AG09319 (cell line): ENCODE data around the gene MEOX2.

Source experiments
- DNase-seq: peaks from one replicate; pipeline ENCODE4 v3.0.0-alpha.2; 2010; ENCODE audit warnings: low read depth; ENCODE audit errors: extremely low read depth
- TF ChIP-seq, protein P1 (sequence below): IDR thresholded peaks from 2 replicates; pipeline ENCODE4 v1.5.1; 2011; ENCODE audit warnings: low read depth, mild to moderate bottlenecking, inconsistent platforms, low read length, moderate library complexity

The MEOX2 gene

DNA sequence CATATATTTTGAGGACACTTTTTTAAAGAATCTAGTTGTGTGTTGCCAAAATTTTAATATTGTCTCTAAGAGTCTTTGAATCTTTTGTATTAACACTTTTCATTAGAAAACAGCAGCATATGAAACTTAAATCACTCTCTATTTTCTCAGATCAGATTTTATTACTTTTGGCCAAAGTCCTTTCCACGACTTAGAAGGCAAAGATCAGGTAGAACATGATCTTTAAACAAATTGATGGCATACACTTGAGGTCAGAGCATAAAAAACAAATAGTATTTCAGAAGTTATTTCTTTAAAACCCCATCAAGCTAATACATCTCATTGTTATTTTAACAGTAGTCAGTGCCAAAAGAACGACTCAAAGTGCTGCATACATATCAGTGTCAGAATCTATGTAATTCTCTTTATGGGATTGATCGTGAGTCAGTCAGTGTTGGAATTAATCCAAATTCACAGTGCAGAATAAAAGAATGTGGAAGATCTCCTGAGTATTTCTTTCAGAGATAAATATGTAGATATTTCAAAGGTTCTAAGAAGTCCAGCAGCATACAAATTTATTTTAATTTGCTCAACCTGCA lies 115.1 kb downstream of the MEOX2 start:
- TF ChIP-seq, protein P1, sequence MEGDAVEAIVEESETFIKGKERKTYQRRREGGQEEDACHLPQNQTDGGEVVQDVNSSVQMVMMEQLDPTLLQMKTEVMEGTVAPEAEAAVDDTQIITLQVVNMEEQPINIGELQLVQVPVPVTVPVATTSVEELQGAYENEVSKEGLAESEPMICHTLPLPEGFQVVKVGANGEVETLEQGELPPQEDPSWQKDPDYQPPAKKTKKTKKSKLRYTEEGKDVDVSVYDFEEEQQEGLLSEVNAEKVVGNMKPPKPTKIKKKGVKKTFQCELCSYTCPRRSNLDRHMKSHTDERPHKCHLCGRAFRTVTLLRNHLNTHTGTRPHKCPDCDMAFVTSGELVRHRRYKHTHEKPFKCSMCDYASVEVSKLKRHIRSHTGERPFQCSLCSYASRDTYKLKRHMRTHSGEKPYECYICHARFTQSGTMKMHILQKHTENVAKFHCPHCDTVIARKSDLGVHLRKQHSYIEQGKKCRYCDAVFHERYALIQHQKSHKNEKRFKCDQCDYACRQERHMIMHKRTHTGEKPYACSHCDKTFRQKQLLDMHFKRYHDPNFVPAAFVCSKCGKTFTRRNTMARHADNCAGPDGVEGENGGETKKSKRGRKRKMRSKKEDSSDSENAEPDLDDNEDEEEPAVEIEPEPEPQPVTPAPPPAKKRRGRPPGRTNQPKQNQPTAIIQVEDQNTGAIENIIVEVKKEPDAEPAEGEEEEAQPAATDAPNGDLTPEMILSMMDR = no peak
- no peak for DNase-seq

DNA sequence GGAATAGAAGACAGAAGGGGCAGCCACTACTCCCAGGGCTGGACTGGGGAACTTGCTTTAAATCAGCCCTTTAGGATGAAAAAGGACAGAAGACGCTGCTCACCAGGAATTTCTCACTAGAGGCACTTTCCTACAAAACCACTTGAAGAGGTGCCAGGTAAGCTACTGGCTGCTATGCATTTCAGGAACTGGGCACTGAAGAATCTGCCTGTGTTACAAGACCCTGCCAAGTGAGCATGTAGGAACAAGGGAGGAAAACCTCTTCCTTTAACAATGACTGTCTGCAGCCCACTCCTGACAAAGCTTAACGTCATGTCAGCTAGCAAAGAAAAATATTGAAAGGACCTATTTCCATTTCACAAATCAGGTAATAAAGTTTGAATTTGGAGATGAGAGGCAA lies 118.8 kb downstream of the MEOX2 start:
- no peak for DNase-seq
- TF ChIP-seq, protein P1 = no peak

DNA sequence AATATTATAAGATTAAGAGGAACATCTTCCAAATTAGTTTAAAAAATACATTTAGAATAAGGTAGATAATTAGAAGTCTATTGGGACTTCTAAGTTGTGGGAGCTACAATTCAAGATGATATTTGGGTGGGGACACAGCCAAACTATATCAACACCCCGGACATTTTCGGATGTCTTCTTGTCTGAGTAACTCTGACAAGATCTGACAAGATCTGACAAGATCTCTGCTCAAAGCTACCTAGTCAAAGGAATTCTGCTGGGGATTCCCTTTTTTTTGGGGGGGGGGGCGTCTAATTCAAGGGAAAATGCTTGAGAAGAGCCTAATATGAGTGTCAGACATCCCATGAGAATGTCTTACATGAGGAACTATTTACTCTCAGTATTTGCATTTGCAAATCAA lies 119.4 kb downstream of the MEOX2 start:
- TF ChIP-seq, protein P1 = no peak
- DNase-seq = no peak

DNA sequence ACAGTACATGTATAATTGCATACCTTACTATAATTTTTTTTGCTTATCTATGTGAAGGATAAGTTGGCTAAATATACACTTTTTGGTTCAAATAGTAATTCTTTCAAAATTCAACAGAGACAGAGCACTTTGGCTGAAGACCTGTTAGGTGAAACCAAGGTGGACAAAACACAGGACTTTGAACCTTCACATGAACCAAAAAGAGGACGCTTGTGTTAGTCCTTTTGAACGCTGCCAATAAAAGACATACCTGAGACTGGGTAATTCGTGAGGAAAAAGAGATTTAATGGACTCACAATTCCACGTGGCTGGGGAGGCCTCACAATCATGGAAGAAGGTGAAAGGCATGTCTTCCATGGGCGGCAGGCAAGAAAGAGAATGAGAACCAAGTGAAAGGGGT lies 120.0 kb downstream of the MEOX2 start:
- TF ChIP-seq, protein P1 = no peak

DNA sequence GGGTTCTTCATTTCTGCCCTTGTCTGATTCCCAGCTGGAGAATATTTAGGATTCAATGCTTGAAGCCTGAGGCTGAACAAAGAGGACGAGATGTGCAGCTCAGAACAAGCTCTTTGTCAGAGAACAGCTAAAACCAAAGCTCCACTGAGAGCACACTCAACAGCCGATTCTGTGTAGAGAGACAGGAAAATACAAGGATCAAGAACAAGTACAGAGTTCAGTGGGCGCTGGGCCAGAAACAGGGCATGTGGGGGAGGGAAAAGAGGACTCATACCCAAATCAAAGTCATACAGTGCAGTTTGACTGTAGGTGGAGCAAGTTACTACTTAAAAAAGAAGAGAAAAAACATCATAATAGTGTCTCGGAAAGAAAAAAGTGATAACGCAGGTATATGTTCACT lies 124.6 kb downstream of the MEOX2 start, which contains the start of gene AGMO:
Gene AGMO (minus strand): TSS at position 181 of the 400 bp plus-strand sequence.
- no peak for DNase-seq
- TF ChIP-seq, protein P1 = no peak

More for the DNA sequence above, 120.0 kb downstream of the MEOX2 start:
- DNase-seq = no peak
